GM10847 (cell line): ENCODE measurements around the gene HMX1.

Experiments
- POLR2A ChIP-seq: IDR thresholded peaks from 2 replicates; pipeline ENCODE4 v1.6.1; 2011; ENCODE audit not compliant: insufficient read length; ENCODE audit errors: extremely low read depth

HMX1 gene

GRCh38 chr4:8871417-8872401 is at the start of gene HMX1:
Gene HMX1 (minus strand): TSS chr4:8871839. CDS start chr4:8871614, 225 bp downstream.
- TF ChIP-seq POLR2A, result no peak

- no peak for TF ChIP-seq POLR2A
Measured at GRCh38 chr4:8920969-8921368, 49.3 kb upstream of the HMX1 start.

GRCh38 chr4:8920289-8920965 is 48.8 kb upstream of the HMX1 start:
- TF ChIP-seq POLR2A, result no peak

GRCh38 chr4:8919651-8920288 is 48.1 kb upstream of the HMX1 start:
- no peak for TF ChIP-seq POLR2A

GRCh38 chr4:8917868-8918783 is 46.5 kb upstream of the HMX1 start:
- no peak for TF ChIP-seq POLR2A

GRCh38 chr4:8917321-8917811 is 45.7 kb upstream of the HMX1 start:
- TF ChIP-seq POLR2A, result no peak

GRCh38 chr4:8916906-8917305 is 45.3 kb upstream of the HMX1 start:
- TF ChIP-seq POLR2A, result no peak

GRCh38 chr4:8916351-8916885 is 44.8 kb upstream of the HMX1 start:
- TF ChIP-seq POLR2A, result no peak

GRCh38 chr4:8915201-8916200 is 43.9 kb upstream of the HMX1 start:
- TF ChIP-seq POLR2A, result no peak

- no peak for TF ChIP-seq POLR2A
Measured at GRCh38 chr4:8914461-8915171, 43.0 kb upstream of the HMX1 start.

- no peak for TF ChIP-seq POLR2A
Measured at GRCh38 chr4:8913858-8914460, 42.3 kb upstream of the HMX1 start.
